ENCODE data around the gene IMMP2L. TPM values are rescaled to one million over a fixed set of nuclear protein-coding genes. Genes with fewer than 3 reads are reported as not detected.

Gene IMMP2L
- total RNA-seq, 4 donors from 2014 or later = 12.0 to 22.2 (median 17.5) TPM

DNA sequence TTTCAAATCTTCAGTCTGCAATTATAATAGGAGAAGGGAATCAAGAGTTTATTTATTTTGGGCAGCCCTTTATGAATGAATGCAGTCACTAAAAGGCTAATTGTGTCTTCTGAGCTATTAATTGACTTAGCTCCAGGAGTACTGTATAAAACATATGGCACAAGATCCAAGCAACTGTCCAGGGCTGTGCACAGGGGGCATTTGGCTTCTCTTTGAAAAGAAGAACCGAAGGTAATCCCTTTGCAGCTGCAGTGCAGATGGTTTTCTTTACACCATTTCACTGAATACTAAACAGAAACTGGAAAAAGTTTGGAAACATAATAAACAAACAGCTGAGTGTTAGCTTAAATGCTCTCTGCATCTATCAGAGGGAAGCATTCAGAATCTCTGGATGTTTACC, 753.9 kb downstream of the IMMP2L start:
- peaks cover 0 to 4% (median 0%) of the 10 kb centered on the region in 4 donors for H3K4me1 ChIP-seq
- DNase-seq (ENCODE audit: extremely low spot score) = no peak
- H3K27ac ChIP-seq (replicated peaks in 1 of 4) = no peak overlapping the region
- intact Hi-C loops (cut with DNase I) = no loop called here
- 56% methylated on average over 1 of the region's 1 CpG for WGBS
- no peaks in the 10 kb centered on the region for H3K27me3 ChIP-seq
- H3K36me3 ChIP-seq = no peaks in the 10 kb centered on the region
- no peak for TF ChIP-seq EP300 (IDR thresholded peaks at IDR 0.05)
- no peak for TF ChIP-seq POLR2AphosphoS5 (IDR thresholded peaks at IDR 0.05)
- TF ChIP-seq, protein P1, sequence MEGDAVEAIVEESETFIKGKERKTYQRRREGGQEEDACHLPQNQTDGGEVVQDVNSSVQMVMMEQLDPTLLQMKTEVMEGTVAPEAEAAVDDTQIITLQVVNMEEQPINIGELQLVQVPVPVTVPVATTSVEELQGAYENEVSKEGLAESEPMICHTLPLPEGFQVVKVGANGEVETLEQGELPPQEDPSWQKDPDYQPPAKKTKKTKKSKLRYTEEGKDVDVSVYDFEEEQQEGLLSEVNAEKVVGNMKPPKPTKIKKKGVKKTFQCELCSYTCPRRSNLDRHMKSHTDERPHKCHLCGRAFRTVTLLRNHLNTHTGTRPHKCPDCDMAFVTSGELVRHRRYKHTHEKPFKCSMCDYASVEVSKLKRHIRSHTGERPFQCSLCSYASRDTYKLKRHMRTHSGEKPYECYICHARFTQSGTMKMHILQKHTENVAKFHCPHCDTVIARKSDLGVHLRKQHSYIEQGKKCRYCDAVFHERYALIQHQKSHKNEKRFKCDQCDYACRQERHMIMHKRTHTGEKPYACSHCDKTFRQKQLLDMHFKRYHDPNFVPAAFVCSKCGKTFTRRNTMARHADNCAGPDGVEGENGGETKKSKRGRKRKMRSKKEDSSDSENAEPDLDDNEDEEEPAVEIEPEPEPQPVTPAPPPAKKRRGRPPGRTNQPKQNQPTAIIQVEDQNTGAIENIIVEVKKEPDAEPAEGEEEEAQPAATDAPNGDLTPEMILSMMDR (IDR thresholded peaks at IDR 0.05) = no peak
- TF ChIP-seq POLR2A (IDR thresholded peaks at IDR 0.05; ENCODE audit: low read depth) = no peak
- no peak overlapping the region for H3K4me3 ChIP-seq
- H3K9me3 ChIP-seq = no peaks in the 10 kb centered on the region

DNA sequence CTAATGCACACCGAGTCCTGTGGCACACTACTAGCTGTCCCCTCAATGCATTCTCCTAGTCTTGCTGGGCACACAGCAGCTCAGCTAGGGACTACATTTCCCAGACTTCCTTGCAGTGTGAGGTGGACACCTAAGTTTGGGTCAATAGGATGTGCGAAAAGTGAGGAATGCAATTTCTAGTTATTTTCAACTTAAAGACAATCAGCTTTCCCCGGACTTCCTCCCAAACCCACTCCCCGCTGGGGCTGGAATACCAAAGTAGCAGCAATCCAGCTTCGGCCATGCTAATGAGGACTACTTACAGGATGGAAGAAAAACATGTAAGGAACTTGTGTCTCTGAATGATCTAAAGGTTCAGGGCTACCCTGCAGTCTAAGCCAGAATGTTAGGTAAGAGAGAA, 757.8 kb downstream of the IMMP2L start:
- intact Hi-C loops (cut with DNase I) = no loop called here
- no peak for DNase-seq (ENCODE audit: extremely low spot score)
- 88% methylated on average over 5 of the region's 5 CpGs for WGBS

DNA sequence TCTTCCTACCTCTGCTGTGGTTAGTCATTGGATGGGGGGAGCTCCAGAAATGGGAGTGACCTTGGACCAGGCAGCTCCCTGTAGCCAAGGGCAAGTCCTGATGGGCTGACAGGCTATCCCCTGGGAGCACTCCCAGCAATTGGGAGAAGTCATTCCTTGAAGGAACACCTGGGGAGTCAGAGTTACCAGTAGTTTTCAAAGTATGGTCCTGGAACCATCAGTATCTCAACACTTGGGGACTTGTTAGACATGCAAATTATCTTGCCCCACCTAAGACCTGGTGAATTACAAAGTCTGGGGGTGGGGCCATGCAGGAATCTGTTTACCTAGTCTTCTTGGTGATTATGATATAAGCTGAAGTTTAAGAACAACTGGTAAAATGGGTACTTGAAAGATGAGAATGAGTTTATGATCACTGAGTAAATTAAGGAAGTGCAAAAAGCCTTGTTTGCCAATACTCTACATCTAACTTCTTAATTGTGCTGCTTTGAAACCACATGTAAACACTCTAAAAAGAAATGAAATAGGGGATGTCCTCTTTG, 758.6 kb downstream of the IMMP2L start:
- intact Hi-C loops (cut with DNase I) = no loop called here
- Histone ChIP-seq H3K27me3 (no peaks in the 10 kb centered on the region), H3K9me3 (no peaks in the 10 kb centered on the region), H3K4me1 (peaks cover 0 to 4% (median 0%) of the 10 kb centered on the region in 4 donors), H3K27ac (replicated peaks in 1 of 4) (no peak overlapping the region), H3K36me3 (no peaks in the 10 kb centered on the region), H3K4me3 (no peak overlapping the region)
- TF ChIP-seq POLR2AphosphoS5 (IDR thresholded peaks at IDR 0.05) (no peak), EP300 (IDR thresholded peaks at IDR 0.05) (no peak), POLR2A (IDR thresholded peaks at IDR 0.05; ENCODE audit: low read depth) (no peak)
- TF ChIP-seq, protein P1 (IDR thresholded peaks at IDR 0.05) = no peak
- DNase-seq (ENCODE audit: extremely low spot score) = no peak

More for the DNA sequence above, 757.8 kb downstream of the IMMP2L start:
- H3K36me3 ChIP-seq = no peaks in the 10 kb centered on the region
- H3K9me3 ChIP-seq = no peaks in the 10 kb centered on the region
- no peak overlapping the region for H3K27ac ChIP-seq (replicated peaks in 1 of 4)
- peaks cover 0 to 4% (median 0%) of the 10 kb centered on the region in 4 donors for H3K4me1 ChIP-seq
- H3K4me3 ChIP-seq = no peak overlapping the region
- TF ChIP-seq EP300 (IDR thresholded peaks at IDR 0.05) = no peak
- TF ChIP-seq POLR2A (IDR thresholded peaks at IDR 0.05; ENCODE audit: low read depth) = no peak
- no peak for TF ChIP-seq POLR2AphosphoS5 (IDR thresholded peaks at IDR 0.05)
- TF ChIP-seq, protein P1 (IDR thresholded peaks at IDR 0.05) = no peak
- H3K27me3 ChIP-seq = no peaks in the 10 kb centered on the region

DNA sequence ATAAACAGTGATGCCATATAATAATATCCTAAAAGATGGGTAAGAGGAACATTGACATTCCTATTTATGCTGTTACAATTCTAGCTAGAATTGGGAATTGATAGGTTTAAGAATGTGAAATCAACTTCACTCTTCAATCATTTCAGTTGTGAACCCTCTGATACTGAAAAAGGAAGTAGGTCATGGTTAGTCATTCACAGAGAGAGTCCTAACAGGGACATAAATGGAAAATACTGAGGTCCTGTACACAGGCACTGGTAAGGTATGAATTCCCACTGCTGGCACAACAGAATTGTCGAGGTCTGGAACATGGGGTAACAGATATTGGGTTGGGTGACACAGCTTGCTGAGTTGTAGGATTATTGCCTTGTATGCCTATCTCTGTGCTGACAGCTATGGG, 760.8 kb downstream of the IMMP2L start:
- intact Hi-C loops (cut with DNase I) = no loop called here
- H3K4me3 ChIP-seq = no peak overlapping the region
- no peak for DNase-seq (ENCODE audit: extremely low spot score)
- no peaks in the 10 kb centered on the region for H3K4me1 ChIP-seq
- no peaks in the 10 kb centered on the region for H3K9me3 ChIP-seq
- 100% methylated on average over 1 of the region's 1 CpG for WGBS
- TF ChIP-seq, protein P1 (IDR thresholded peaks at IDR 0.05) = no peak
- TF ChIP-seq POLR2A (IDR thresholded peaks at IDR 0.05; ENCODE audit: low read depth) = no peak
- no peak for TF ChIP-seq POLR2AphosphoS5 (IDR thresholded peaks at IDR 0.05)
- TF ChIP-seq EP300 (IDR thresholded peaks at IDR 0.05) = no peak
- H3K36me3 ChIP-seq = no peaks in the 10 kb centered on the region
- no peaks in the 10 kb centered on the region for H3K27me3 ChIP-seq
- H3K27ac ChIP-seq (replicated peaks in 1 of 4) = no peak overlapping the region

DNA sequence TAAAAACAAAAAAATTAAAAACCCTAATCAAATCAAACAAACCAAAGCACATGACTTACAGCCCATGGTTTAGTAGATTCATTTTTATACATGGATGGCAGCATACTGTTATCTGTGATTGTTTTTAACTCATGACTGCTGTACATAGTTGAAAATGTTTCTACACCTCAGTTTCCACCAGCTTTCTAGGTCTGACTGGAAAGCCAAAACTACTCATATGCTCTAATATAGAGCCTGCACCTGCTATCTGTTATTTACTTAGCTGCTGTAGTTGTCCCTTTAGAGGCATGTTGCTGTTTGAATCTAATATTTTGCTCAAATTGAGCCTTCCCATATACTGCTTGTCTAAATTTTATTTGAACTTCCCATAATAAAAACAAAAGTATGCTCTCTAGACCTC, 761.3 kb downstream of the IMMP2L start:
- no peak for DNase-seq (ENCODE audit: extremely low spot score)
- intact Hi-C loops (cut with DNase I) = no loop called here
- Histone ChIP-seq H3K27ac (replicated peaks in 1 of 4) (no peak overlapping the region), H3K36me3 (no peaks in the 10 kb centered on the region), H3K27me3 (no peaks in the 10 kb centered on the region), H3K9me3 (no peaks in the 10 kb centered on the region), H3K4me1 (no peaks in the 10 kb centered on the region), H3K4me3 (no peak overlapping the region)
- TF ChIP-seq, protein P1 (IDR thresholded peaks at IDR 0.05) = no peak
- TF ChIP-seq EP300 (IDR thresholded peaks at IDR 0.05) = no peak

Data from esophagus muscularis mucosa (tissue), 4 donors.